Activated CD4-positive, CD25-positive, alpha-beta regulatory T cell (primary cell): Measurements from ENCODE around the gene SAE1.
"Not testable (repeated sequence)": the region's sequence is repeated elsewhere in the genome, so short reads cannot be mapped to it uniquely, and the experiment has no call there.

Experiments used
- DNase-seq, 4 experiments: peaks; one replicate each; lab custom pipeline; 2025; lab: John Stamatoyannopoulos, UW

Gene SAE1

DNA sequence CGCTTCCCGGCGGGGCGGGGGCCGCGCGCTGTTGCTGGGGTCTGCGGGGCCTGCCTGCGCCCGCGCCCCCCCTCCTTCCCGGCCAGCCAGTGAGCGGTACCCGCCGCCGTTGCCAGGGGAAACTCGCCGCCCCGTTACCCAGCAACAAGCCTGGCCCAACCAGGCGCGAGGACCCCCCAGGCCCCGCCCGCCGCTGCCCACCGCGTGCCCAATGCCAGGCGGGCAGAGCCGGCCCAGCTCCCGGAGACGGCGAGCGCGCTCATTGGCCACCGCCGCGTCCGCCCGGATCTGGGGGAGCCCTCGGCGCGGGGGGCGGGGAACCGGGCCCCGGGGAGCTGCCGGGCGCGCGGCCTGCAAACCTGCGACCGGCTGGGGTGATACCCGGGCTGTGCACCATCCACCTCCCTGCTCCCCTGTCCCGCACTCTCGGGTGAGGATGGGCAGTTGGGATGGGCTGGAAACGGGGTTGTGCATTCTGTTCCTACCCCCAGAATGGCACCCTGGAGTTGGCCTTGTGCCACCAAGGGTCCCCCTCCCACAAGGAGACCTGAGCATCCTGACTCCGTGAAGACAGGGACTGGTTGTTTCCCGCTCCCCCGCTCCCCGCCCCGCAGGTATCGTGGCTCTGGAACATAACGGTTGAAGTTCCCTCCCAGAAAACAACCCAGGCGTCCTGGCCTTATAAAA lies 109.1 kb downstream of the SAE1 start:
- peak in 2 of 4 experiments; percentile 19 to 30 for DNase-seq

DNA sequence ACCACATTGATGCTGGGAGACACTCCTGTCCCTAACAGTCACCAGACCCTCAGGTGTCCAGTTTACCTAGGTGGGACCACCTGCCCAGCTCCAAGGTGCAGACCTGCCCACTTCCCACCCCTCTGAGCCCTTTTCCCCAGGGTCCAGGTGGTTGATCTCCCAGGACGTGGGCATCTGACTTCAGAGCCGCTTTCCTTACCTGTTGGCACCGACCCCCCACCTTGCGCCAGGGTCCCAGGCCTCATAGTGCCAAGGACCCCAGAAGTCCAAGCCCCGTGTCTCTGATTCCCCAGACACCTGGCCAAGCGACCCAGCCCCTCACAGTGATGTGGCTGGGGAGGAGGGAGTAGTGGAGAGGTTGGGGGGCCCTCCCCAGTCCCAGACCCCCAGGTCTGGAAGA lies 109.9 kb downstream of the SAE1 start:
- no peak for DNase-seq

DNA sequence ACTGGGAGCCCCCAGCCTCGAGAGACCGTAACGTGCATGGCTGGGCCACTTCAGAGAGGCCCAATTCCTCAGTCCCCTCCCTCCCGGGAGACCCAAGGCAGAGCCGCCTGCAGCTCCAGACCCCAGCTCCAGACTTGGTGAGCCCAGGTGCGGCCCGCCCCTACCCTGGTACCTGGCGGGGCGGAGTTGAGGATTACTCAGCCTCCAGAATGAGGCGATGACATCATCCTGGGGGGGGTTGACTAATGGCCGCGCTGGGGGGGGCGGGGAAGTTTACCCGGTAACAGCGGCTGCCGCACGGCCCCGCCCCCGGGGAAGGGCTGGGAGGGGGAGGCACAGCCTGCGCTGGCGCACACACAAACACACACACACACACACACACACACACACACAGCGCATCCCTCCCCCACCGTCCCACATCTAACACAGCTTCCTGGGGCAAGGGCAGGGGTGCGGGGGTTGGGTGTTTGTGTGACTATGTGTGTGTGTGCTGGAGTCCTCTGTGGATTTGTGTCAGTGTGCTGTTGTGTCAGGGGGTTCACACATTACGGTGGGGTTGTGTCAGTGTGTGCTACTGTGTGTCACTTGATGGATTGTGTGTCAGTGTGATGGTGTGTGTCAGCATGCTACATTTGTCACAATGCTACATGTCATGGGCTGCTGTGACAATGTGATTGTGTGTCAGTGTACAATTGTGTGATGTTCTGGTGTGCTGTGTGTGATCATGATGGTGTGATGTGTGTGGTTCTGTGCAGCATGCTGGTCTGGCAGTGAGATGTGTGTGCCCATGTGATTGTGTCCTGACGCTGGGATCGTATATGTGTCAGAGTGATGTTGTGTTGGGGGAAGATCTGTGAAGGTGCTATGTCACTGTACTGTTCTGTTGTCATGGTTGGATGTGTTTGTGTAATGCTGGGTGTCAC lies 110.6 kb downstream of the SAE1 start:
- DNase-seq, result peak; percentile 67 to 87 (median 75)

DNA sequence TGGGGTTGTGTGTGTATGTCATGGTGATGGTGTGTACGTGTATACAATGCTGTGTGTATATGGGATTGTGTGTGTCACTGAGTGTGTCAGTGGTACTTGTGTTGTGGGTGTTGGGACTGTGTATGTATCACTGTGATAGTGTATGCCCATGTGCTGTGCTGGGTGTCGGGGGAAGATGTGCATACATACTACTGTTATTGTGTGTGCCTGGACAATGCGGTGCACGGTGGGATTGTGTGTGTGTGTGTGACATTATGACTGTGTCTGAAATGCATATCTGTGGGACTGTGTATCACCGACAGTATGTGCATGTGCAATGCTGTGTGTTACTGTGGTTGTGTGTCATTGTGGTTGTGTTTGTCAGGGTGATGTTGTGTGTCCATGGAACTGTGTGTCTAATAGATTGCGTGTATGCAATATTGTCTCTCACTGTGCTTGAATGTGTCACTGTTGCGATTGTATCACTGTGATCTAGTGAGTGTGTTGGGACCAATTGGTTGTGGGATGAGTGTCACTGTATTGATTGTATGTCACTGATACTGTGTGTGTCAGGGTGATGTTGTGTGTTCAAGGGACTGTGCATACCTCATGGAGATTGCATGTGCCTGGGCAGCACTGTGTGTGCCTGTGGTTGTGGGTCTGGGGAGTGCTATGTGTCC lies 111.4 kb downstream of the SAE1 start:
- no peak for DNase-seq

DNA sequence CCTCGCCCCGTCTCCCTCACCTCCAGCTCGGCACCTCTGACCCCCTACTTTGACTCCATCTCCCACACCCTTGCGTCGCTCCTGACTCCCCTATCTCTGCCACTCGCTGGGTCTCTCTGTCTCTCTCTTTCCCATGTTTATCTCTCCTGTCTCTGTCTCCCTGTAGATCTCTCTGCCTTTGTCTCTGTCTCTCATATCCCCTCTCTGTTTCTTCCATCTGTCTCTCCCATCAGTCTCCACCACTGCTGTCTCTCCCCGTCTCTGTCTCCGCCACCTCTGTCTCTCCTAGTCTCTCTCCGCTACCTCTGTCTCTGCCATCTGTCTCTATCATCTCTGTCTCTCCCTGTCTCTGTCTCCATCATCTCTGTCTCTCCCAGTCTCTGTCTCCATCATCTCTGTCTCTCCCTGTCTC lies 112.7 kb downstream of the SAE1 start:
- peak in 1 of 4 experiments; percentile 43 for DNase-seq

DNA sequence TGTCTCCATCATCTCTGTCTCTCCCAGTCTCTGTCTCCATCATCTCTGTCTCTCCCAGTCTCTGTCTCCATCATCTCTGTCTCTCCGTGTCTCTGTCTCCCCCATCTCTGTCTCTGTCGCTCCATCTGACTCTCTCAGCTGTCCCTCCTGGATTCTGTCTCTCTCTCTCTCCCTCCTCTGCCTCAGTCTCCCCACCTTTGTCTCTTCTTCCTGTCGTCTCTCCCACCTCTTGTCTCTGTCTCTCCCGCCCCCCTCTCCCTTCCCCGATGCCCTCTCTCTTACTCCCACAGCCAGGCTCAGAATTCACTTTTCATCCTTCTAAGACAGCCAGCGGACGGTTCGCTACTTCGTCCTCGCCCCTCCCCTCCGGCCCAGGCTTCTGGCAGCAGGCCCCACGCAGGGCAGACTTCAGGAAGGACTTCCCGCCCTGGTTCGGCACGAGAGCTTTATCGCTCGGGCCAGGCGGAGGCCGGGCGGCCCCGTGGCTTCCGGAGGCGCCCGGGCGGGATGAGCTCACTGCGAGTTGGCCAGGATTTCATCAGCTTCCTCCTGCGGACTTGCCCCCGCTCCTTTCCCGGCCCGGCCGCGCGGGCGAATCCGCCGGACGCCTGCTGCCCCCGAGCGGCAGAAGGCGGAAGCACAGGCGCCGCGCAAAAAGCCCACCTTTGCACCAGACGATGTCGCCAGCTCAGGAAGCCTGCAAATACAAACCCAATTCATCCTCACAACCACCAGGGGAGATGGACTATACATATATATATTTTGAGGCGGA lies 113.3 kb downstream of the SAE1 start:
- DNase-seq, result peak; percentile 74 to 82 (median 78)

DNA sequence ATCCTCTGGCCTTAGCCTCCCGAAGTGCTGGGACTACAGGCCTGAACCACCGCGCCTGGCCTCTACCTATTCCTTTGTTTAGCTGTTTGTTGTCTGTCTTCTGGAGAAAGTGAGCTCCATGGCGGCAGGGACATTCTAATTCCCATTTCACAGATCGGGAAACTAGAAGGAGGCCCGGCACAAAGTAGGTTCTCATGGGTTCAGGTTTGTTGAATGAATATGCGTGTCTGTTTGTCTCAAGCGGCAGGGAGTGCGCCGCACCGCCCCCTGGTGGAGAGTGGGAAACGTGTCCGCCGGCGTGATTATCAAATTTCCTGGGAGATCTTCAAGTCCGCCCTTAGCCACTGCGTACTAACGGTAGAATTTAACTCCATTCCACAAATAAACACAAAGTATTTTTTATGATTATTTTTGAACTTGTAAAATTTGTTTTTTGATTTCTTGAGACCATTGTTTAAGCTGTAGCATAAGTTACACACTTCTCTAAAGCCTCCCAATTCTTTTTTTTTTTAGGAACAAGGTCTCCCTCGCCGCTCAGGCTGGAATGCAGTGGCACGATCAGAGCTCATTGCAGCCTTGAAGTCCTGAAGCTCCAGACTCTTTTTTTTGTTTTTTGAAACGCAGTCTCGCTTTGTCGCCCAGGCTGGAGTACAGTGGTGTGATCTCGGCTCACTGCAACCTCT lies 116.8 kb downstream of the SAE1 start:
- peak; percentile 65 to 80 (median 71) for DNase-seq

DNA sequence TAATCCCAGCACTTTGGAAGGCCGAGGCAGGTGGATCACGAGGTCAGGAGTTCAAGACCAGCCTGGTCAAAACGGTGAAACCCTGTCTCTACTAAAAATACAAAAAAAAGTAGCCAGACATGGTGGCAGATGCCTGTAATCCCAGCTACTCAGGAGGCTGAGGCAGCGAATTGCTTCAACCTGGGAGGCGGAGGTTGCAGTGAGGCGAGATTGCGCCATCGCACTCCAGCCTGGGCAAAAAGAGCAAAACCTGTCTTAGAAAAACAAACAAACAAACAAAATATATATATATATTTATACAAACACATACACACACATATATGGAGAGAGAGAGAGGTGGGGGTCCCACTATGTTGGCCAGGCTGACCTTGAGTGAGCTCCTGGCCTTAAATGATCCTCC lies 122.4 kb downstream of the SAE1 start:
- not testable (repeated sequence) for DNase-seq

DNA sequence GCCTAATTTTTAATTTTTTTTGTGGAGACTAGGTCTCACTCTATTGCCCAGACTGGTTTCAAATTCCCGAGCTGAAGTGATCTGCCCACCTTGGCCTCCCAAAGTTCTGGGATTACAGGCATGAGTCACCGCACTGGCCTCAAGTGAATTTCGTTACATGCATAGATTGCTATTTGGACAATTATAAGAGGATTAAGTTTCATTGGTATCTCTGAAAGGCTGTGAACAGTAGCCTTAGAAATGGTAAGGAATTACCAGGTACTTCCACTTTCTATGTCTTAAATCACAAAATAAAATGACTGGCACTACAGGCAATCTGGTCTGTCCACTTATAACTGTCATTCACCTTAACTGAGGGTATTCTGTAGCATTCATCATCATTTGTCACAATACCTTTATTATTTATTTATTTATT lies 122.8 kb downstream of the SAE1 start:
- DNase-seq, result no peak

DNA sequence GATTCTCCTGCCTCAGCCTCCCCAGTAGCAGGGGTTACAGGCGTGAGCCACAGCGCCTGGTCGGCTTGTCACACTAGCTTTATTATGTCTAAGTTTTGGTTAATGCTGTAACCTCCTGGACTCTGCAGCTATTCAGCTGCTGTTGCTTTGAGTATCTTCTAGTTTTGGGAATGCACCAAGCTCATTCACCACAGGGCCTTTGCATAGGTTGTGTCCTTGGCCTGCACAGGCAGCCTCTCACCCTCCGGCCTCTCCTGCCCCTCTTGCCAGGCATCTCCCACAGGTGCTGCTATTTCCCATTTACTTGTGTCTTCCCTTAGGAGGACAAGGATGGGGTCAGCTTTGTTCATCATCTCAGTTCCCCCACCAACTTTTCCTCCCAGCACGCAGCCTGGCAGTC lies 123.3 kb downstream of the SAE1 start:
- no peak for DNase-seq

DNA sequence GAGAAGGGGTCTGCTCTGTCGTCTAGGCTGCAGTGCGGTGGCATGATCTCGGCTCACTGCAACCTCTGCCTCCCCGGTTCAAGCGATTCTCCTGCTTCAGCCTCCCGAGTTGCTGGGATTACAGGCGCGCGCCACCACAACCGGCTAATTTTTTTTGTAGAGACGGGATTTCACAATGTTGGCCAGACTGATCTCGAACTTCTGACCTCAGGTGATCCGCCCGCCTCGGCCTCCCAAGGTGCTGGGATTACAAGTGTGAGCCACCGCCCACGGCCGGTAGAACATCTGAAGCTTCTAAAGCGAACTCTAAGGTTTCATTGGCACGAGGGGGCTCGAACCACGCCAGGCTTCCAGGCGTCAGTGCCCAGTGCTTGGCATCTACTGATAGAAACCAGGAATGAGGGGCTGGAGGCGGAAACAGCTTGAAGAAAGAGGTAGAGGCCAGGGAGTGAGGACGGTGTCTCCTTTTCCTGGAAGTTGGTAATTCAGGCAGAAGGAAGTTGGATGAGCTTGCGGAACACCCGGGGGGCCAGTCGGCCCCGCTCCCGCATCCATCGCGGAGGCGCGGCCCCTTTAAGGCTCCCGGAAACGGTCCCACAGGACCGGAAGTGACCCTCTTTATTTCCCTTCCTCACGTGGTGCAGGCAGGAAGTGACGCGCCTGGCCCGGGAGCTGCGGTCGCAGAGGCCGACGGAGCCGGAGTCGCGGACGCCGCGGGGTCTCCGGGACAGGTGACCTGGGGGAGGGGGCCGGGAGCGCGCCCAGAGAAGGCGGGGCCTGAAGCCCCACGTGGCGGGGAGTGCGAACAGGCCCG lies 125.5 kb downstream of the SAE1 start, which contains the start of gene CCDC9:
CCDC9 (plus strand) TSS at position 647 of the 814 bp plus-strand sequence. CDS start 1,876 bp downstream, outside the sequence.
- DNase-seq, result peak in 3 of 4 experiments; percentile 96 to 99 (median 96)

DNA sequence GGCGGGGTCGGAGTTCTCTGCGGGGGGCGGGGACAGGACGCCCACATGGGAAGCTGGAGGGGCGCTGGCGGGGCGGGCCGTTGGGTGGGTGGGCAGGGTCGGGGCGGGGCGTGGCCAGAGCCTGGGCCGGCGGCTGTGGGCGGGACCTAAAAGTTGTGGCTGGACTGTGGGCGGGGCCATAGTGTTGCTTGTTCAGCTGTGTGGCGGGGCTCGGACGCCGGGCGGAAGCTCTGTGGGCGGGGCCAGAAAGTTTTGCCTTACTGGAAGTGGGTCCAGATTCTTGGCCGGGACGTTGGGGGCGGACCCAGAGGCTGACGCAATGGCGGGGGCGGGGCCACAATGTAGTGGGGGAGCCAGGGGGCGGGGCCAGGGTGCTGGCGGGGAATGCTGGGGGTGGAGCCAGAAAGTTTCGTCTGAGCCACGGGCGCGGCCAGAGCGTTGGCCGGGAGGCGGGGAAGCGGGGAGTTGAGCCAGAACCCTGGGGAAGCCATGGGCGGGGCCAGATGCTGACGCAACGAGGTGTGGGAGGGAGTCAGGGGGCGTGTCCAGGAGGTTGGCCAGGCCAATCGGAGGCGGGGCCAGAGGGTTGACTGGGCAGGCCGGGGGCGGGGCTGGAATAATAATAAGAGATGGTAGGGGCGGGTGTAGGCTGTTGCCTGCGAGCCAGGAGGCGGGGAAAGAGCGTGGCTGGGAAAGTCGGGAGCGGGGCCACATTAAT lies 126.2 kb downstream of the SAE1 start:
- DNase-seq, result peak; percentile 100

DNA sequence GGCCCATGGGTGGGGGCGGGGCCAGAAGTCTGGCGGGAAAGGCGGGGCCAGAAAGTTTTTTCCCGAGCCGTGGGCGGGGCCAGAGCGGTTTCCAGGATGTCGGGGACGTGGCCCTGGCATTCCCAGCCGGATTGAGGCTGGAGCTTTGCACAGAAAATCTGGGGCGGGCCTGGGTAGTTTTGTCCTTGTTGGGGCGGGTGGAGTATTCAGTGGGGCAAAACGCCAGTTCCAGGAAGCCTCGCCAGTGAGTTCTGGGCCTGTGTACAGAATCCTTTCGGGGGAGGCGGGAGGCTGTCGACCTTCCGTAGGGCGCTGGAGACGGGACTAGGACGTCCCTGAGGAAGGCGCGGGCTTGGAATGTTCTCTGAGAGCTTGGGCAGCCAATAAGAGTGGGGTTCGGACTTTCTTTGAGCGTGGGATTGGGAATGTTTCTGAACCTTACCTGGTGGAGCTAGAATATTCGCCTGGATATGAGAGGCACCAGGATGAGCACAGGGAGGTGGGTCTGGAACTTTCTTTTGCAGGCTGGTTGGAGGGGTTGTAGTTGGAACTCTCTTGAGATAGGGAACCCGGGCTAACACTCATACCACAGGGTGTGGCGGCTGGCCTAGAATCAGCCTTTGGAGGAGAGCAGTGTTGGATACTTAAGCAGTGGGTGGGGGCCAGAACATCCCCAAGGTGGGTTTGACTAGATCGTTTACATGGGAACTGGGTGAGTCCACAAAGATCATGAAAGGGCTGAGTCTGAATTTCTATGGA lies 127.0 kb downstream of the SAE1 start:
- DNase-seq, result no peak

DNA sequence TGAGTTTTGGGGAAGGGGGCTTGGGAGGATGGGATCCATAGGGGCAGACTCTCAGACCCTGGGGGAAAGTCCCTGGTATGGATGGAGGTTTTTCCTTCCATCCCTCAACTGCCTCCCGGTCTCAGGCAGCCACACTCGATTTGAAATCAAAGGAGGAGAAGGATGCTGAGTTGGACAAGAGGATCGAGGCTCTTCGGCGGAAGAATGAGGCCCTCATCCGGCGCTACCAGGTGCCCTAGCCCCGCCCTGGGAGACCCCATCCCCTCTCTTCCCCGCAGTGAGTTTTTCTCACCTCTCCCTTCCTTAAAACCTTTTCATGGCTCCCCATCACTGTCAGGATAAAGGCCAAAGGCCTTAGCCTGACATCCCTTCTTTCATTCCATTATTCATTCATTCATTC lies 127.8 kb downstream of the SAE1 start:
- DNase-seq, result no peak

DNA sequence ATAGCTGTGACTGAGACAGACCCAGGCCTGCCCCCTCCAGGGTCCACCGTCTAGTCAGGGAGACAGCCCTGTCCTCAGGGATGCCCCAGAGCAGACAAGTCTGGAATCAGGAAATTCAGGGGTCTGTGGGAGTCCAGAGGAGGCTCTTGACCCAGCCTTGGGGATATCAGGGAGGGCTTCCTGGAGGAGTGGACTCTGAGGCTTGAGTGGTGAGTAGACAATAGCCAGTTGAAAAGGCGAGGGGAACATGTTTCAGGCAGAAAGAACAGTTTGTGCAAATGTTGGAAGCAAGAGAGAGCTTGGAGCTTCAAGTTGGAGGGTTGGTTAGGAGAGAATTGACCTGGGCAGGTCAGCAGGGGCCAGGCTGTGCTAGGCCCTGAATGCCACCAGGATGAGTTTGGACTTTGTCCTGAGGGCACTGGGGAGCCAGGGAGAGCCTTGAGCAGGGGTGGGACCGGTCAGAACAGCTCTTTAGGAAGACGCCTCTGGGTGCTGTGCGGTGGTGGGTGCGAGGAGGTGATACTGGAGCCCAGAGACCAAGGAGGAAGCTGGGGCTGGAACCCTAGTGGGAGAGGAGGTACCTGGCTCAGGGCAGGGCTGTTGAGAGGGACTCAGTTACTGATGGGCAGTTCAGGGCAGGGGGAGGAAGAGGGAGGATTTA lies 128.4 kb downstream of the SAE1 start:
- DNase-seq, result no peak
